Measurements from ENCODE around the gene CDK4. TPM values are rescaled to one million over a fixed set of nuclear protein-coding genes. Genes with fewer than 3 reads are reported as not detected.

Gene CDK4
- total and polyA plus RNA-seq, 2 of the 13 experiments (the other 11 are each of a cell fraction or from before 2014, with no cell fraction given): 191 to 209 TPM

DNA sequence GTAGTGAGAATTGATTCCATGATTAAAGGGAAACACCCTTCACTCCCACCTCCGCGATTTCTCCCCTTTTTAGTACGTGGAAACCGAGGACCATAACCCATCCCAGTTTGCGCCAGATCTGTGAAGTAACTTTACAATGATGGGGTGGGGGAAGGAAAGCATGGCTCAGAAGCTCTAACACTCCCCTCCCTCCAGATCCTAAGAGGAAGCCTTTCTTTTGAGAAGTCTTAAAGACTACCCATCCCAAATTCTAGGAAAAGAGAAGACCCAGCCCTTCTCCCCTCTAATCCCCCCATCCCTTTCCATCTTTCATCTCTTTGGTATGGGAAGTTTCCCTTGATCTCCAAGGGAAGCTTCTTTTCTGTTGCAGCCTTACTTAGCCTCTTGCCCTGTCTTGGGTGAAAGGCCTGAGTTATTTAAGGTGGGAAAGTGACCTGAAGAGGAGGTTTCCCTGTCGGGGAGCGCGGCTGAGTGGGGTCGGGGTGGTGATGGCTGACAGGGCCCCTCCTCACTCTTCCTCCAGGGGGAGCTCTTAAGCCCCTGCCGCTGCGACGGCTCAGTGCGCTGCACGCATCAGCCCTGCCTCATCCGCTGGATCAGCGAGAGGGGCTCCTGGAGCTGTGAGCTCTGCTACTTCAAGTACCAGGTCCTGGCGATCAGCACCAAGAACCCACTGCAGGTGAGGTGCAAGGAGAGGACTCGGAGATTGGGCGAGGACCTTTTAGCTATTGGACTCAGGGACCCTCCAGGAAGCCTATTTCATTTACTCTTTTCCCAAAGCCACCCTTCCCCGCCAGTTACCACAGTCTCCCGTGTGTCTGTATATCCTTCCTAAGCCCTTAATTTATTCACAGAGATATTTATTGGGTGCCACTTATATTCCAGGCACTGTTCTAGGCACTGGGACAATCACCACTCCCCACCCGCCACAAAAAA is 4.6 kb upstream of the CDK4 start (continued):
- TF ChIP-seq NR2F1 (CRISPR knock-in tag; IDR thresholded peaks at IDR 0.05): no peak
- TF ChIP-seq ZNF850 (CRISPR knock-in tag; conservative IDR thresholded peaks at IDR 0.05): no peak
- no peak for TF ChIP-seq GLI4 (CRISPR knock-in tag; IDR thresholded peaks at IDR 0.05; ENCODE audit: borderline replicate concordance)

DNA sequence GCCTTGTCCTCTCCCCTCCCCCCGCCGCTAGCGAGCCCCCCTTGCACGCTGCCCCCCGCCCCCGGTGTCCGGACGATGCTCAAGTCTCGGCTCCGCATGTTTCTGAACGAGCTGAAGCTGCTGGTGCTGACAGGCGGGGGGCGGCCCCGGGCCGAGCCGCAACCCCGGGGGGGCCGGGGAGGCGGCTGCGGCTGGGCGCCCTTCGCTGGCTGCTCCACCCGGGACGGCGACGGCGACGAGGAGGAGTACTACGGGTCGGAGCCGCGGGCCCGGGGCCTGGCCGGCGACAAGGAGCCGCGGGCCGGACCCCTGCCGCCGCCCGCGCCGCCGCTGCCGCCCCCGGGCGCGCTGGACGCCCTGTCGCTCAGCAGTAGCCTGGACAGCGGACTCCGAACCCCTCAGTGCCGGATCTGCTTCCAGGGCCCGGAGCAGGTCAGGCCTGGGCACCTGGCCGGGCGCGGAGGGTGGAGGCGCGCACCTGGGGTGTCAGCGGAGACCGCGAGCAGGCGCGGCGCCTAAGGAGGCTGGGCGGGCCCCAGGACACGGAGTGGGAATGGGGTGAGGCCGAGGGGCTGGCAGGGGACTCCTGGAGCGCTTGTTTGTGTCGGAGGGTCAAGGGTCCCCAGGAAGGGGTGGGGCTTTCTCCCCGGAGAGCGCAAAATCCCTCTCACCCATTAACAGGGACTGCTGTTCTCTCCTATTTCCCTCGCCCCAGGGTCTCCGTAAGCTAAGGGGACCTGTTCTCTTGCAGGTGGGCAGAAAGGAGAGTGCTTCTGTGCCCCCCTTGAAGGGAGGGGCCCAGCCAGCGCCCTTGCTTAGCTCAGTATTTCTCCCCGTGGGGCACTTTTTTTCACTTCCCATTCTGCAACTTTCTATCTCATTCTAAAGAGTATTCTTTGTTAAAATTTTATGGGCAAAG is 3.6 kb upstream of the CDK4 start:
- H3K27me3 ChIP-seq (ENCODE audit: control insufficient read depth in 1 of 2, insufficient read depth in 2 of 2, low read length in 2 of 2): no peaks in the 10 kb centered on the region; a peak in 1 of 5 replicates
- POLR2A ChIA-PET: interaction anchor here (0.7 to 3.0 kb wide), 4 partner anchors 9 to 236 kb away, joined by 3 to 14 read pairs (median 9); partner anchors contain the start of genes CYP27B1, EEF1AKMT3 and METTL1
- peaks cover 17% of the 10 kb centered on the region for H3K79me2 ChIP-seq (ENCODE audit: insufficient read depth, low read length)
- DNase-seq (ENCODE audit: low spot score) (no peak), FAIRE-seq (no peak), ATAC-seq (peak; percentile 50)
- peak overlapping the region; percentile 81 to 82 (median 81) for H3K4me3 ChIP-seq (replicated peaks in 1 of 3; ENCODE audit: insufficient read depth in 1 of 3, low read depth in 2 of 3, low read length in 3 of 3)
- H3K4me1 ChIP-seq (ENCODE audit: insufficient read depth, low read length): peaks cover 37% of the 10 kb centered on the region
- H2AFZ ChIP-seq (ENCODE audit: low read length): peak overlapping the region; percentile 5
- in situ Hi-C loops (cut with HindIII; ENCODE audit: extremely low pct_ligation_motif_present, low pct_unique_long_range_greater_than_20kb) (no loop called here), intact Hi-C loops (cut with micrococcal nuclease; ENCODE audit: unreplicated experiment) (no loop called here)
- H3K36me3 ChIP-seq (replicated peaks in 1 of 2; ENCODE audit: control insufficient read depth in 1 of 2, insufficient read depth in 2 of 2, low read length in 2 of 2): peaks cover 1 to 3% of the 10 kb centered on the region in 2 experiments; a peak in 2 of 5 replicates
- peak overlapping the region; percentile 71 for H3K9ac ChIP-seq (ENCODE audit: insufficient read depth, low read depth, low read length)
- H4K20me1 ChIP-seq (ENCODE audit: insufficient read depth, low read length): 0 out of 2 replicates have a peak, but pooled peaks cover 5% of the 10 kb centered on the region
- 2% methylated on average over 3 of the region's 76 CpGs for WGBS (ENCODE audit: low lambda C conversion rate)
- no peaks in the 10 kb centered on the region for H3K9me3 ChIP-seq (ENCODE audit: low read length)
- CTCF ChIA-PET (ENCODE audit: low intra/inter-chr PET ratio, low total read pairs): interaction anchor here (1.2 to 1.8 kb wide), 2 partner anchors 9 to 150 kb away, joined by 3 to 9 read pairs; no protein-coding TSS in a partner anchor
- BruUV-seq (replicated peaks): no TSS peak
- H3K4me2 ChIP-seq (ENCODE audit: low read depth, low read length): peak overlapping the region; percentile 96
- peak overlapping the region; percentile 67 for H3K27ac ChIP-seq (ENCODE audit: extremely low read length, insufficient read depth, low read length)
- TF ChIP-seq FOSL1 (CRISPR knock-in tag; IDR thresholded peaks at IDR 0.05; ENCODE audit: borderline replicate concordance) (no peak), ZNF205 (CRISPR knock-in tag; IDR thresholded peaks at IDR 0.05) (peak; percentile 70; the same call in 1 of the 2 replicates), ZBTB3 (CRISPR knock-in tag; IDR thresholded peaks at IDR 0.05; ENCODE audit: borderline replicate concordance, low read depth) (peak; percentile 28; the same call in 1 of the 2 replicates), JARID2 (CRISPR knock-in tag; IDR thresholded peaks at IDR 0.05; ENCODE audit: insufficient replicate concordance) (no peak), ARNT2 (CRISPR knock-in tag; IDR thresholded peaks at IDR 0.05; ENCODE audit: low read depth) (peak; percentile 73; the same call in 1 of the 2 replicates), FOSL2 (CRISPR knock-in tag; IDR thresholded peaks at IDR 0.05) (0 out of 2 replicates have a peak, but pooled peaks have one; percentile 12), ETV5 (CRISPR knock-in tag; IDR thresholded peaks at IDR 0.05; ENCODE audit: borderline replicate concordance) (peak; percentile 20; the same call in 1 of the 2 replicates), TCF12 (IDR thresholded peaks at IDR 0.05) (no peak), TCF12 (CRISPR knock-in tag; IDR thresholded peaks at IDR 0.05) (0 out of 2 replicates have a peak, but pooled peaks have one; percentile 56), HMGA1 (CRISPR knock-in tag; conservative IDR thresholded peaks at IDR 0.05) (no peak), HNF4G (IDR thresholded peaks at IDR 0.05; ENCODE audit: borderline replicate concordance, low read depth, low read length) (peak; percentile 30; the same call in 1 of the 2 replicates), HNF4G (CRISPR knock-in tag; IDR thresholded peaks at IDR 0.05; ENCODE audit: borderline replicate concordance, low read depth) (0 out of 2 replicates have a peak, but pooled peaks have one; percentile 20), RFXANK (CRISPR knock-in tag; IDR thresholded peaks at IDR 0.05) (no peak), PBX3 (CRISPR knock-in tag; IDR thresholded peaks at IDR 0.05; ENCODE audit: borderline replicate concordance) (no peak)
- TF ChIP-seq, protein P1, sequence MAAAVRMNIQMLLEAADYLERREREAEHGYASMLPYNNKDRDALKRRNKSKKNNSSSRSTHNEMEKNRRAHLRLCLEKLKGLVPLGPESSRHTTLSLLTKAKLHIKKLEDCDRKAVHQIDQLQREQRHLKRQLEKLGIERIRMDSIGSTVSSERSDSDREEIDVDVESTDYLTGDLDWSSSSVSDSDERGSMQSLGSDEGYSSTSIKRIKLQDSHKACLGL (CRISPR knock-in tag; IDR thresholded peaks at IDR 0.05): no peak
